Stimulated activated CD4-positive, alpha-beta T cell treated with anti-CD3 and anti-CD28 coated beads, Interleukin-12 subunit alpha, Interleukin-12 subunit beta, amount 100 ng/mL, for 24 hours (primary cell): Measurements from ENCODE around the gene ZNF888.
"Not testable (repeated sequence)": the region's sequence is repeated elsewhere in the genome, so short reads cannot be mapped to it uniquely, and the experiment has no call there.

Experiments used
- DNase-seq, 2 experiments: peaks; one replicate each; pipeline ENCODE4 v3.0.0-alpha.2; 2020; ENCODE audit warnings: low read depth in 2 of 2

Gene ZNF888

DNA sequence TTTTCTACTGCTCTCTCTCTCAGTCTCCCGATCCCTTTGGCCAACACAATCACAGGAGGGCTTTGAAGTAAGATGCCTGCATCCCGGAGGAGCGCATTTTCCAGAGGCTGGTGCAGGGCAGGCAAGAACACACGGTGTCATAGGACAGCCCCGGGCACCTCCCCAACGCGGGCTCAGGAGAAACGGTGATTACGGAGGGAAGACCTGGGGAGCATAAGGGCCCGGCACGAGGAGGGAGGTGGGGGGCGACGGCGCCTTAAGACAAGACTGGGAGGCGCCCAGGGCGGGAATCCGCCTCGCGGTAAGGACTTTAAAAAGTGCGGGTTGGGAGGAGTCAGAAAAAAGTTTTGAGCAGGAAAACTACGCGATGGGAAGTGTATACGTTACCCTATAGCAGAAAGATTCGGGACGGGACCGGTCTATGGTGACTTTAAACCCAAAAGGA, 18.7 kb upstream of the ZNF888 start:
- no peak for DNase-seq

DNA sequence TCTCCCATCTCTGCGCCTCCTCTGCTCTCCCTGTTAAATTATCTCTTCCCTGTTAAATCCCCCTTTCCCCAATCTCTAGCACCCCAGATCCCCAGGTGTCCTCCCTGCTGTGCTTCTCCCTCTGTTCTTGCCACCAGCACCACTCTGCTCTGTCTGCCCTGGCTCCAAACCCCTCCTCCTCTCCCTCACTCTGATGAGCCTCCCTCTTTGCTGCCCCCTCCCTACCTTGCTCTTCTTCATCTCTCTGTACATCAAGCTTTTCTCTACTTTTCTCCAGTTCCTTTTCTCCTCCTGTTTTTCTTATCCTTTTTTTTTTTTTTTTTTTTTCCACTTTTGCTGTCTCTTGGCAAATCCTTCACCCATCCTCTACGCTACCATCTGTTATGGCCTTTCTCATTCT, 18.3 kb upstream of the ZNF888 start:
- not testable (repeated sequence) for DNase-seq

DNA sequence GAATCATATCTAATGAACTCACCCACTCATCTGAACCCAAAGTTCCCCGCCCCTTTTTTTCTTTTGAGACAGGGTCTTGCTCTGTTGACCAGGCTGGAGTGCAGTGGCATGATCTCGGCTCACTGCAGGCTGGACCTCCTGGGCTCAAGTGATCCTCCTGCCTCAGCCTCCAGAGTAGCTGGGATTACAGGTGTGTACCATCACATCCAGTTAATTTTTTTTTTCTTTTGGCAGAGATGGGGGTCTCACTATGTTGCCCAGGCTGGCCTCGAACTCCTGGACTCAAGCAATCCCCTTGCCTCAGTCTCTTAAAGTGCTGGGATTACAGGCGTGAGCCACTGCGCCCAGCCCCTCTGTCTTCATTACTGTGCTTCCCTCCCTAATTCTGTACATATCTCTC, 17.7 kb upstream of the ZNF888 start:
- DNase-seq, result not testable (repeated sequence)

DNA sequence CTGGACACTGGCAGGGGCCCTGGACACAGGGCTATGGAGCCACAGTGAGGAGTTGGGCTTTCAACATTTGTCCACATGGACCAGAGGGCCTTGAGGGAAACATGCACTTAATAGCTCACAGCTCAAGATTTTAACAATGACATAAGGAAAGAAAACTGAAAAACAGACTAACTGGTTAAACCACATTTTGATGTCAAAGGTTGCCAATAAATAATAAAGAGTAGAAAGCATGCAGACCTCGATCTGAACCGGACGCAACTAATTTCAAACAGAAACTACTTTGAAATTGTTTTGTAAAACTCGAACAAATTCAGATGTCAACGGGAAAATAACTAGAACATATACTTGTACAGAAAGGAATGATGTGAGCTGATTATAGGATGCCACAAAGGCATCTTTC, 15.5 kb upstream of the ZNF888 start:
- DNase-seq, result no peak

DNA sequence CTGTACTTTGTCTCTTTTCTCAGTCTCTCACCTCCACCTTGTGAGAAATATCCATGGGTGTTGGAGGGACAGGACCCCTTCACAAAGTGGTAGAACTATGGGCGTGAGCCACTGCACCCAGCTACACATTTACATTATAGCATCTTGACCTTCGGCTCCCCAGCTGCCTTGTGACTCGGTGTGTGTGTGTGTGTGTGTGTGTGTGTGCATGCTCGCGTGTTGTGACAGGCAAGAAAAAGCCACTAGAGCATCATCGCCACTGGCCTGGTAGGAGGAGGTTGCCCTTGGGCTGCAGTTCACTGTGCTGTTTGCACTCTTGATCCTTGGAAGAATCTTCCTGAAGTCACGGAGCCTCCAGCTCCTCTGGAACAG, 13.7 kb upstream of the ZNF888 start:
- DNase-seq, result no peak

DNA sequence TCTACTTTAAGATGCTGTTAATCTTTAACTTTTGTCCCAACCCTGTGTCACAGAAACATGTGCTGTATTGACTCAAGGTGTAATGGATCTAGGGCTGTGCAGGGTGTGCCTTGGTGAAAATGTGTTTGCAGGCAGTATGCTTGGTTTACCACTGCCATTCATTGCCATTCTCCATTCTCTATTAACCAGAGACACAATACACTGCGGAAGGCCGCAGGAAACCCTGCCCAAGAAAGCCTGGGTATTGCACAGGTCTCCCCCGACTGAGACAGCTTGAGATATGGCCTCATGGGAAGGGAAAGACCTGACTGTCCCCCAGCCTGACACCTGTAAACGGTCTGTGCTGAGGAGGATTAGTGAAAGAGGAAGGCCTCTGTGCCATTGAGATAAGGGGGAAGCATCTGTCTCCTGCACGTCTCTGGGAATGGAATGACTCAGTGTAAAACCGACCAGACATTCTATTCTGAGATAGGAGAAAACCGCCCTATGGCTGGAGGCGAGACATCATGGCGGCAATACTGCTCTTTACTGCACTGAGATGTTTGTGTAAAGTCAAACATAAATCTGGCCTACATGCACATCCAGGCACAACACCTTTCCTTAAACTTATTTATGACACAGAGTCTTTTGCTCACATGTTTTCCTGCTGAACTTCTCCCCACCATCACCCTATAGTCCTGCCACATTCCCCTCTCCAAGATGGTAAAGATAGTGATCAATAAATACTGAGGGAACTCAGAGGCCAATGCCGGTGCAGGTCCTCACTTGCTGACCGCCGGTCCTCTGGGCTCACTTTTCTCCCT, 13.1 kb upstream of the ZNF888 start:
- DNase-seq, result no peak

DNA sequence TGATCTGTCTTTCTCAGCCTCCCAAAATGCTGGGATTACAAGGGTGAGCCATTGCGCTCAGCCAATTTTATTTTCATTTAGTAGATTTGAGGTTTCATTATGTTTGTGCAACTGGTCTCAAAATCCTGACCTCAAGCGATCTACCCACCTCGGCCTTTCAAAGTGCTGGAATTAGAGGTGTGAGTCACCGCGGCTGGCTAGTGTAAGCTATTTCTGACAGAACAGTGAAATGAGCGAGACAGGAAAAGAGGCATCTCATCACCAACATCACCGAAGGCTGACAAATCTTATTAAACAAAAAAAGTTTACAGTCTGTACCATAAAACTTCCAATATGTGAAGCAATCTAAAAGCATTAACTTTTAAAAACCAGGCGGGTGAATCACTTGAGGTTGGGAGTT, 12.2 kb upstream of the ZNF888 start:
- no peak for DNase-seq

DNA sequence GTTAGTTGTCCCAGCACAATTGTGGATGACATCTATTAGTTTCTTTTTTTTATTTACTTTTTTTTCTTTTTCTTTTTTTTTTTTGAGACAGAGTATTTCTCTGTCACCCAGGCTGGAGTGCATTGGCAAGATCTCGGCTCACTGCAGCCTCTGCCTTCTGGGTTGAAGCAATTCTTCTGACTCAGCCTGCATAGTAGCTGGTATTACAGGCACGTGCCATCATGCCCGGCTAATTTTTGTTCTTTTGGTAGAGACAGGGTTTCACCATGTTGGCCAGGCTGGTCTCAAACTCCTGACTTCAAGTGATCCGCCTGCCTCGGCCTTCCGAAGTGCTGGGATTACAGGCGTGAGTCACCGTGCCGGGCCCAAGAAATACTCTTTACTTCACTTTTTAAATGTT, 1.4 kb upstream of the ZNF888 start:
- not testable (repeated sequence) for DNase-seq

DNA sequence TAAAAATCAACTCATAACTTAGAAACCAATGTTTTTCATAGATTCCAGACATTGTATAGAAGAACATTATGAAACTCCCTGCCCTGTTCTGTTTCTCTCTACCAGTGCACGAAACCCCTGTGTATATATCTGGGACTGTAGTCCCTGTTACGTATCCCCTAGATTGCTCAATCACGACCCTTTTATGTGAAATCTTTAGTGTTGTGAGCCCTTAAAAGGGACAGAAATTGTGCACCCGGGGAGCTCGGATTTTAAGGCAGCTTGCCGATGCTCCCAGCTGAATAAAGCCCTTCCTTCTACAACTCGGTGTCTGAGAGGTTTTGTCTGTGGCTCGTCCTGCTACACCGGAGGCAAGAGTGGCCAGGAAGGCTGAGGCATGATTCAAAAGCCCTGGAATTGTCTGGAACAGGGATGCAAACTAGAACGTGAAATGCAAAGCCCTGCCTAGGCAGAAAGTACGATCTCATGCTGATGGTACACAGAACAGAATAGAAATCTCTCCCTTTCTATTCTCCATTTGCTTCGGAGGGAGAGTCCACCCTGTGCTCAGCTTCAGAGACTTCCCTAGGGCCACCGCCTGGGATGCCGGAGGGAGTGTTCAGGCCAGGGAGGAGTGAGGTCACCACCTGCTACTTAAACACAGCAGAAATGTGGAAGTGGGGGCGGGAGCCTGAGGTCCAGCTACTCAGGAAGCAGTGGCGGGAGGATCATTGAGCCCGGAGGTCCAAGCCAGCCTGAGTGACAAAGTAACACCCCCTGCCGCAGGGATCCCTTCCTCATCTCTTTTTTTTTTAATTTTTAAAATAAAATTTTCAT, 758 bp upstream of the ZNF888 start:
- no peak for DNase-seq

DNA sequence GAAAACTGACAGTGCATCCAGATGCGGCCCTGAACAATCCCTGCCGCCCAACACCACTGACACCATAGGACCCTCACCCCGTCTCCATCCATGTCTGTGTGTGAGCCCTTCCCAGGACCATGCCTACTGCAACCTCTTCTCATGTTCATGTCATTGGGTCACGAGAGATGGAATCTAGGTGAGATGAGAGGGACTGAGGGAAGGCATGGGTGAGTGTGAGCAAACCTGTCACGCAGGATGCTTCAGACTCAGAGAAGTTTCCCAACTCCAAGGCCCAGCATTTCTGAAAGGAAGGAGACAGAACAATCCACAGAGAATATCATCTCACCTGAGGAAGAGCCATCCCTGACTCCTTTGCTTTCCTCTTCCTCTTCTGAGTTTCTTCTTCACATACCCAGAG, 5.7 kb downstream of the ZNF888 start:
- DNase-seq, result no peak

DNA sequence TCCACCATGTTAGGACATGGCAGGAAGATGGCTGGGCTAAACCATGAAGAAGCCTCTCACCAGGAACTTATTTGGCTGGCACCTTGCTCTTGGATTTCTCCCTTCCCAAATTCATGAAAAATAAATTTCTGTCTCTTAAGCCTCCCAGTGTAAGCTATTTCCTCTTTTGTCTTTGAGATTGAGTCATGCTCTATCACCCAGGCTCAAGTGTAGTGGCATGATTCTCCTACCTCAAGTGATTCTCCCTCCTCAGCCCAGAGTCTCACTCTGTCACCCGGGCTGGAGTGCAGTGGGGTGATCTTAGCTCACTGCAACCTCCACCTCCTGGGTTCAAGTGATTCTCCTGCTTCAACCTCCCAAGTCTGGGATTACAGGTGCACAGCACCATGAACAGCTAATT, 12.6 kb downstream of the ZNF888 start:
- DNase-seq, result no peak

DNA sequence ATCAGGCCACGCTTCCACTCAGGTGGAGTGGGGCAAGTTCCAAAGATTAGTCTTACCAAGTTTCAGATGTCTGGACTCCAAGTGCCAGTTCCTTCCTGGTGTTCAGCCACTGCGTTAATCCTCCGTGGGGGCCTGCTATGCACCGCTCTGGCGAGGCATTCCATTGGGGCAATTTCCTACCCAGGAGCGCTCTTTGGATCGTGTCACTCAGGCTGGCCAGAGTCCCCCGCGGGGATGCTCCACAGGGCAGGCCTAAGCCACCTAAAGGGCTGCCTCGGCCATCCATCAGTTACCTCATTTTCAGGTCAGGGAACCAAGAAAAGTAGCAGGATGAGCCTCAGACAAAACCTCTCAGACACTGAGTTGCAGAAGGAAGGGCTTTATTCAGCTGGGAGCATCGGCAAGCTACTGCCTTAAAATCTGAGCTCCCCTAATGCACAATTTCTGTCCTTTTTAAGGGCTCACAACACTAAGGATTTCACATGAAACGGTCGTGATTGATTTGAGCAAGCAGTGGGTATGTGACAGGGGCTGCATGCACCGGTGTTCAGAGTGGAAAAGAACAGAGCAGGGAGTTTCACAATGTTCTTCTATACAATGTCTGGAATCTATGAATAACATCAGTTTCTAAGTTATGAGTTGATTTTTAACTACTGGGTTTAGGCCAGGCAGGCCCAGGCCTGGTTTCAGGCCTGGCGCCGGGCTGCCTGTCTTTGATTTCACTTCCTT, 19.0 kb downstream of the ZNF888 start:
- DNase-seq, result not testable (repeated sequence)

DNA sequence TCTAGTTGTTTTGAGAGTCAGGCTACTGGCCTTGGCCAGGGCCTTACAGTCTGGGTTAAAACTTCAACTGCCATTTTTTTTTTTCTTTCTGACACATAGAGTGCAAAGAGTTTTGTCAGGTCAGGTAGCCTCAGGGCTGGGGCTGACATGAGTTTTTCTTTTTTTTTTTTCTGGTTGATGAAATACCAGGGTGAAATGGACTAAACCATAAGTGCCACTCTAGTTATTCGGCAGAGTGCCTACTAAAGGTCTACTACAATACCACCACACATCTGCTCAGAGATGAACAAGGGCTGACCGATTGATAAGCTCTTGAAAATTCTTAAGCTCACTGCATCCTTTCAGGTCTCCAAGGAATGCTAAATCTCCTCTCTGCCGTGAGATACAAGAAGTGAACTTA, 21.4 kb downstream of the ZNF888 start:
- no peak for DNase-seq

DNA sequence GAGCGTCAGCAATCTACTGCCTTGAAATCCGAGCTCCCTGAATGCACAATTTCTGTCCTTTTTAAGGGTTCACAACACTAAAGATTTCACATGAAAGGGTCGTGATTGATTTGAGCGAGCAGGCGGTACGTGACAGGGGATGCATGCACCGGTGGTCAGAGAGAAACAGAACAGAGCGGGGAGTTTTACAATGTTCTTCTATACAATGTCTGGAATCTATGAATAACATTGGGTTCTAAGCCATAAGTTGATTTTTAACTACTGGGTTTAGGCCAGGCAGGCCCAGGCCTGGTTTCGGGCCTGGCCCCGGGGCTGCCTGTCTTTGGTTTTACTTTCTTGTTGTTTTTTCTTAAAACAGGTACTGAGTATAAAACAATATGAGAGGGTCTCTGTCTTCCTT, 24.6 kb downstream of the ZNF888 start:
- DNase-seq, result not testable (repeated sequence)

DNA sequence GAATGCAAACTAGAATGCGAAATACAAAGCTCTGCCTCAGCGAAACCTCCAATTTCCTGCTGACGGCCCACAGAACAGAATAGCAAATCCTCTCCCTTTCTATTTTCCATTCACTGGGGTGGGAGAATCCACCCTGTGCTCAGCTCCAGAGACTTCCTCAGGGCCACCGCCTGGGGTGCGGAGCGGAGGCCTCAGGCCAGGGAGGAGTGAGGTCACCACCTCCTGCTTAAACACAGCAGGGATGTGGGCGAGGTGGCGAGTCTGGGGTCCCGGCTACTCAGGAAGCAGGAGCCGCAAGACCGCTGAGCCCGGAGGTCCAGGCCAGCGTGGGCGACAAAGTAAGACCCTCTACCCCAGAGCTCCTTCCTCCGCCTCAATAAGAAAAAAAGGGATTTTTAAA, 25.1 kb downstream of the ZNF888 start:
- DNase-seq, result no peak

DNA sequence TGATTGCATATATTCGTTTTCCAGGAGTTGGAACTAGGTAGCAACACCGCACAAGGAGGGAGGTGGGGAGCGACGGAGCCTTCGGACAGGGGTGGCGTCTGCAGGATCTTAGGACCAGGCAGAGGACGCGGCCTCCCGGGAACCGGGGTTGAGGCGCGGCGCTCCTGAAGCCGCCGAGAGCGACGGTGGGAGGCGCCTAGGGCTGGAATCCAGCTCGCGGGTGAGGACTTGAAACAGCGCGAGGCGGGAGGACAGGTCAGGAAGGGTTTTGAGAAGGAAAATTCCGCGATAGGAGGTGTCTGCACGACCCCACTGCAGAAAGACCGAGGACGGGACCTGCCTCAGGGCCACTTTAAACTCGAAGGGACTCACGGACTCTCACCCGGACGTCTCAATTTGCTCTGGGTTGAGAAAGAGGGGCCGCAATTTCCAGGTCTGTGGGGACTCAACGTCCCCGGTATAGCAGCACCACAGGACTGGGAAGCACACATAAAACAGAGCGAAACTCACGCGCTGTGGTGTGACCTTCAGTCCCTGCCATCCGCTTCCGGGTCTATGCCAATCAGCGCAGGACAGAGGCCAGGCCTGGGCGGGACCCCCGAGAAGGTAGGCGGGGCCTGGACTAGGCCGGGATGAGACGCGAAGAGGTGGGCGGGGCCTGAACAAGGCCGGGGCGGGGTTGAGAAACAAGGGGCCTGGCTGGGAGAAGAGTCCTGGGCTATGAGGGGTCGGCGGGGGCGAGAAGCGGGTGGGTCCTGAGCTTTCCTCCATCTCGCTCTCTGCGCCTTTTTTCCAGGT, 25.9 kb downstream of the ZNF888 start, which contains the start of gene ZNF320:
Gene ZNF320, minus strand, starts transcription at position 498 of the 798 bp plus-strand sequence. CDS start 7,380 bp downstream, outside the sequence.
- DNase-seq, result peak; percentile 75 to 78

DNA sequence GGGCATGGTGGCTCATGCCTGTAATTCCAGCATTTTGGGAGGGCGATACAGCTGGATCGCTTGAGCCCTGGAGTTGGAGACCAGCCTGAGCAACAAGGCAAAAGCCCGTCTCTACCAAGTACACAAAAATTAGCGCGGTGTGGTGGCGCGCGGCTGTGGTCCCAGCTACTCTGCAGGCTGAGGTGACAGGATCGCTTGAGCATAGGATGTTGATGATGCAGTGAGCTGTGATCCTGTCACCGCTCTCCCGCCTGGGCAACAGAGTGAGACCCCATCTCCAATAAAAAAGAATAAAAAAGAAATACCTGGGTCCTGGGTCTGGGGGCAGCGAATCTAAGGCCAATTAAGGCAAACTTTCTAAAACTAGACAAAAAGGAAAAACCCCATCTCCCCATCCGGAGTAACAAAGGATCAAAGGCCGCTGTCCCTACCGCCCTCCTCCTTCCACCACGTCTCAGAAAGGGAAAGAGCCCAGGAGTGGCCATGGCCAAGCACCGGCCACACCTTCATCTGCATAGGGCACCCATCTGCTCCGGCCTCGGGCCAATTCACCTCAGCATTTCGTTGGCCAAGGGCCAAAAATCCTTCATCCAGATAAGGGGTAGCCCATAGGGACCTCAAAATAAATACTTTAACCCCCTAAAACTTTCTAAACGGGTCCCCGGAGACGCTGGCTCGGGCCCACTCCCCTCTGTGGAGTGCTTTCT, 26.6 kb downstream of the ZNF888 start:
- DNase-seq, result no peak

DNA sequence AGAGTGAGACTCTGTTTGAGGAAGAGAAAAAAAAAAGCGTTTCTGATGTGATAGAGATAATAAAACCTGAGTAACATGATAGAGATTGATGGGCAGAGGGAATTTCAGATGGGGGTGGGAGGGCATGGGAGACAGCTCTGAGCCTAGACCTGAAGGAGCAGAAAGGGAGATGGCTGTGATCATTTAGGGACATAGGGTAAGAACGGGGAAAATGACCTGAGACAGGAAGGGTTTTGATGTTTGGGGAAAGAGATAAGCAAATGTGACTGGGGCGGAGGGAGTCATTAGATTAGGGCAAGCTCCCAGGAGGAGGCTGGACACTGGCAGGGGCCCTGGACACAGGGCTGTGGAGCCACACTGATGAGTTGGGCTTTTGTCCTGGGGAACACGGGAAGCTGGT, 31.9 kb downstream of the ZNF888 start:
- no peak for DNase-seq

DNA sequence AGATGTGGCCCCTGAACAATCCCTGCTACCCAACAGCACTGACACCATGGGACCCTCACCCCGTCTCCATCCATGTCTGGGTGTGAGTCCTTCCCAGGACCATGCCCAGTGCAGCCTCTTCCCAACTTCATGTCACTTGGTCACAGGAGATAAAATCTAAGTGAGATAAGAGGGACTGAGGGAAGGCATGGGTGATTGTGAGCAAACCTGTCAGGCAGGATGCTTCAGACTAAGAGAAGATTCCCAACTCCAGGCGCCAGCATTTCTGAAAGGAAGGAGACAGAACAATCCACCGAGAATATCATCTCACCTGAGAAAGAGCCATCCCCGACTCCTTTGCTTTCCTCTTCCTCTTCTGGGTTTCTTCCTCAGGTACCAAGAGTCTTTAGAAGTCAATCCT, 33.3 kb downstream of the ZNF888 start:
- no peak for DNase-seq

DNA sequence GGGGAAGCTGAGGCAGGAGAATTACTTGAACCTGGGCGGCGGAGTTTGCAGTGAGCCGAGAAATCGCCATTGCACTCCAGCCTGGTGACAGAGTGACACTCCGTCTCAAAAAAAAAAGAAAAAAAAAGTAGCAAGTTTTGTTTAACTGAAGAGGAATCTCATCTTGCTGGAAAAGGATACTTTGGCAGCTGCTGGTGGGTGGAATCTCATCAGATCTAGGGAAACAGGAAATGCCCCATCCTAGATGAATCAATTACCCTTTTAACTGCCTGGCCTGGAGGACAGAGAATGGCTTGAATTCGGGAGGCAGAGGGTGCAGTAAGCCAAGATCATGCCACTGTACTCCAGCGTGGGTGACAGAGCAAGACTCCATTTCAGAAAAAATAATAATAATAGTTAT, 34.2 kb downstream of the ZNF888 start:
- DNase-seq, result no peak

DNA sequence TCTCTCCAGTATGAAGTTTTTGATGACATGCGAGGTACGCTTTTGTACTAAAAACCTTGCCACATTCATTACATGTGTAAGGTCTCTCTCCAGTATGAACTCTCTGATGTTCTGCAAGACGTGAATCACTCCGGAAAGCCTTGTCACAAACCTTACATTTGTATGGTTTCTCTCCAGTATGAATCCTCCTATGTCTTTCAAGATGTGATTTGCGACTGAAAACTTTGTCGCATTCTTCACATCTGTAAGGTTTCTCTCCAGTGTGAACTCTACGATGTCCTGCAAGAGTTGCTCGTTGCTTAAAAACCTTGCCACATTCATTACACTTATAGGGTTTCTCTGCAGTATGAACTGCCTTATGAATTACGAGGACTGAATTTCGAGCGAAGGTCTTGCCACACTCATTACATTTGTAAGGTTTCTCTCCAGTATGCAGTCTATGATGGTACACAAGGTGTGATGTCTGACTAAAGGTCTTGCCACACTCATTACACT, 42.3 kb downstream of the ZNF888 start:
- no peak for DNase-seq
